Activated CD8-positive, alpha-beta memory T cell treated with anti-CD3 and anti-CD28 coated beads for 4 hours (primary cell): ENCODE measurements around the gene DIDO1.

Source experiments
- DNase-seq, 2 donors: peaks; one replicate each; pipeline ENCODE4 v3.0.0-alpha.2; 2020; ENCODE audit warnings: low read depth in 2 of 2

Gene DIDO1

DNA sequence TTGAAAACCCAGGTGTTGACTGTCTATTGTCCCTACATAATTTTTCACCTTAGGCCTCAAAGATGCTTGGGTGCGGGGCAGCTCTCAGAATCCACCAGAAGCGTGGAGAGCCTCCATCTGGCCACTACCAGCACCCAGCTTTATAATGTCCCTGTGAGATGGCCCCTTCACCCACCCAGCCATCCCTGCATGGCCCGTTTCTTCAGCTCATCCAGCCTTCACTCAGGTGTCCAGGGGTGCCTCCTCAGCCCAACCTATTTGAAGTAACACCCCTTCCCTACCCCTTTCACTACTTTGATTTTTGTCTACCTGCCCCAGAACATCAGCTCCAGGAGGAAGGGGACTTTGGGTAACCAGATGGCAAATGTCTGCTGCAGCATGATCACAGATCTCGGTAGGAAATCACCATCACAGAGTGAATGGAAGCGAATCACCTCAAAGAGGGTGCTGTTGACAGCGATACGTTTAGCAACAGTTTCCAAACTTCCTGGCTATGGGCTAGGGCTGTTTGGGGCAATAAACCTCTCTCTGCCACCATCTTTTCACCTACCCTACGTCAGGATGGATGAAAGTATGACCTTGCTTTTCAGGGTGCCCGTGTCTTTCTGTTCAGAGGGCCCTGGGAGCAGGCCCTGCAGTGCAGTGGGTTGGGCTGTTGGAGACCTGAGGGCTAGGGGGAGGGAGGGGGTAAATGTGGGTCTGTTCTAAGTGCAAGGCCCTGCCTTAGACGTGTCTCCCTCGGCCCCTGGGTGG, 25.0 kb upstream of the DIDO1 start:
- no peak for DNase-seq

DNA sequence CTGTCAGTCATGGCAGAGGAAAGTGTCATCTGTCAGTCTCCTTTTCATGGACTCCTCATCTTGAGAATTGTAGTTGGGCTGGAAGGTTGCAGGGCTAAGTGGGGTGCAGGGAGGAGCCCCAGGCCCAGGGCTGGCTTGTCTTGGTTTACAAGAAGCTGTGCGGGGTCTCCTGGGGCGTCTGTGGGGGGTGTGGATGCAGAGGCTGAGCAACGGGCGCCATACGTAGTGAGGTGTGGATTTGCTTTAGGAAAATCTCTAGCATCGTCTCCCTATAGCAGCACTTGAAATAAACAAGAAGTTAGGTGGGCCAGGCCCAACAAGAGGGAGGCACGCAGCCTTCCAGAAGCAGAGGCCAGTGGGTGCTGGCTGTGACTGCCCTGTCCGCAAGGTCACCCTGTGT, 24.4 kb upstream of the DIDO1 start:
- DNase-seq = no peak

DNA sequence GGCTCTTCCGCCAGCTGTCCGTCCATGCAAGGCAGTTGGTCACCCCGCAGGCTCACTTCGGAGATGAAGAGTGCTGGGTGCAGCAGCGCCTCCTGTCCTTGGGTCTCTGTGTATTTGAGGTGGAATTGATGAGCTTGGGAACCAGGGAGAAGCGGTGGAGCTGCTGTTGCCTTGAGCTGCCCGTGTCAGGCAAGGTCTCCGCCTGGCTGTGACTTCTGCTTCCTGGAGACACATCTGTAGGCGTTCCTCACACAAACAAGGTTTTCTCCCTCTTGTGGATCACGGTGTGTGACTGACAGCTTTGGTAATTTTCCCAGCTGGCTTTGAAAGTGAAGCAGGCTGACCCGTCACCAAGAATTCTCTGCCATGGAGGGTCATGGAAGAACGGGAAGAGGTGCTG, 23.7 kb upstream of the DIDO1 start:
- DNase-seq = no peak

DNA sequence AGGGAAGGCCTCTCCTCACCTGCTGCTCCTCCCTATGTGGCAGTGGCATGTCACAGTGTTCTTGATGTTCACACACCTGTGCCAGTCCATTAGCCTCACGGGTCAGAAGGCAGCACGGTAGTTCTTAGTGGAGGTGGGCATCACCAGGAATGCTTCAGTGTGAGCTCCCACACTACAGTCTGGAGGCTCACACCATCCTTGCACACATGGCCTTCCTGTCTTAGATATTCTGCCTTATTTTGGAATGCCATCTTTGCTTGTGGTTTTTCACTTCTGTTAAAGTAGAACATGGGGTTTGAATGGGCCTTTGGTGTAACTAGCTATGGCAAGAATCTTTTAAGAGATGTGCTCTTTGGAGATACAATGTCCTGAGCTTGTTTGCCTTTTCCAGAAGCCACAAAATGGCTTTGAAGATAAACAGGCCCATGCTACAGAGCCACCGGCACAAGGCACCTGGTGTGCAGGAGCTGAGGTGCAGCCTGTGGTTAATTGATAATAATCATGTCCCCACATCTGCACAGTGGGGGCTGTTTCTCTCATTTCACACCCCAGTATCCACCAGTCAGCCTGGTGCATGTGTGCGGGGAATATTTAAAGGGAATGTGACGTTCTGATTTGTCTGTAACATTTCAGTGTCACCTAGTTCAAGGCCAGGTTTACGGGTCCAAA, 23.0 kb upstream of the DIDO1 start:
- DNase-seq = no peak

DNA sequence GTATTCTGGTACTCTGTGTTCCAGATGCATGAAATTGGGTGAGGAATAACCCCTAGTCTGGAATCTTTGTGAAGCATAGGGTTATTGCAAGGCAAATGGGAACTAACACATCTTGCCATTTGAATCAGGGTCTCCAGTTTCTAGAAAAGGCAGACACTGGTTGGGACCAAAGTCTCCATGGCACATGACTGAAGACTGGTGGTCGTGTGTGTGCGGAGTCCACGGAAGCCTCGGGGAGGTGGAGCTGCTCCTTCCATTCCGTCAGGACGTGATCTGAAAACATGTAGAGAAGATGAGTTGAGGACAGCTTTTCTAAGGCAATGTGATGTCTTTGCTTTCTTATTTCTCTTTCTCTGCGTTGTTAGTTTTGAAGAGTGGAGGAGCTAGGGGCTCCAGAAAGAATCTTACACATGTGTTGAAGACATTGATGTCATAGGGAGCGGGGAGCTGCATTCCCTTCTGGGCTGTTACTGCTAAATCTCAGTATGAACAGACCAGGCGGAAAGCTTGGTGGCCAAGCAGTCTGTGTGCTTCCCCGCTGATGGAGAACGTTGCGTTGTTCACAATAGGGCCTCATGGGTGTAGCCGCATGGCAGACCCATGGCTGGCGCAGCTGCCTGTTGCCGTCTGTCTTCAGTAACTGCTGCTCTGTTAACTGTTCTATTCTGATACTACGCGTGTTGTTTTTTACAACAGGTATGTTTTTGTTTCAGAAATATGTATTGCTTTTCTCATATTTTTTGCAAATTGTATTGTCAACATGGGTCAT, 21.4 kb upstream of the DIDO1 start:
- no peak for DNase-seq

DNA sequence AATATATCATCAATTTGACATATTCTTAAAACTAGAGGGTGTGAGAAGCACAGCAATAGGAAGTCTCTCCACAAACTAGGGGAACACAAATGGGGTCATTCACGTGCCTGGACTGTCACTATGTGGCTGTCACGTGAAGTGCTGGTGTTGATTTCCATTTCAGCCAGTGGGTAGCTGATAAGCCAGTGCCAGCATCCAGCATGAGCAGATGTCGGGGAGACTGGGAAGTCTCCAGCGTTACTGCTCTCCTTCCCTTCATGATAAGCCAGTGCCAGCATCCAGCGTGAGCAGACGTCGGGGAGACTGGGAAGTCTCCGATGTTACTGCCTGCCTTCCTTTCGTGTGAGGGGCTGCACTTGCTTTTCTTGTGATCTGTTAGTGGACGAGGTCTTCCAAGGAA, 20.6 kb upstream of the DIDO1 start:
- DNase-seq = no peak

DNA sequence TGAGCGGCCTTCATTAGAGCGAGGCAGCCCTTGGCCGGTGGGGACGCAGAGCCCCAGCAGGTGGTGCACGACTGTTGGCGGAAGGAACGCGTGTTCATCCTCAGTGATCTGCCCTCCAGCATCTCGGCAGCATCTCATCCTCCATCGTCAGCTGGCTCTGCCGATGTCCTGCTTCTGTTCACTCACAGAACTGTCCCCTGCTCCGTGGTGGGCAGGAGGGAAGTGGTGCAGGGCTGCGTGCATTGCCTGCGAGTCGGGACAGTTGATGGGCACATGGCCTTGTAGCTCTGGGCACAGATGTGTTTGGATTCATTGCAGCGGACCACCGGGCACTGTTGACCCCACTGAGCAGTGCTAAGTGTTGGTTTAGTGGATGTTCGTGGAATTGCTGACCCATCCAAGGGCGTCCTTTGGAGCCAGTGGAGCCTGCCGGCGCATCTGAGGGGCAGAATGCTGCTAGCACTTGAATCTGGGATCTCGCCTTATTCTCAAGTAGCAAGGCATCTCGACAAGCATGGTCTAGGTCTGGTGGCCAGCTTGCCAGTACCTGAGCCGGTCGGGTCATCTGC, 19.6 kb upstream of the DIDO1 start:
- no peak for DNase-seq

DNA sequence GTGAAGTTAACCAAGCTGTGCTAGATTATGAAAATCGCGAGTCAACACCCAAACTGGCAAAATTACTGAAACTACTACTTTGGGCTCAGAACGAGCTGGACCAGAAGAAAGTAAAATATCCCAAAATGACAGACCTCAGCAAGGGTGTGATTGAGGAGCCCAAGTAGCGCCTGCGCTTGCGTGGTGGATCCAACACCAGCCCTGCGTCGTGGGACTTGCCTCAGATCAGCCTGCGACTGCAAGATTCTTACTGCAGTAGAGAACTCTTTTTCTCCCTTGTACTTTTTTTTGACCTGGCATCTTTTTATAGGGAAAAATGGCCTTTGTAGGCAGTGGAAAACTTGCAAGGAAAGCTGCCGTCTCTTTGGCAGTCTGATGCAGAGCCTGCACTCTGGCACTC, 18.4 kb upstream of the DIDO1 start:
- no peak for DNase-seq

DNA sequence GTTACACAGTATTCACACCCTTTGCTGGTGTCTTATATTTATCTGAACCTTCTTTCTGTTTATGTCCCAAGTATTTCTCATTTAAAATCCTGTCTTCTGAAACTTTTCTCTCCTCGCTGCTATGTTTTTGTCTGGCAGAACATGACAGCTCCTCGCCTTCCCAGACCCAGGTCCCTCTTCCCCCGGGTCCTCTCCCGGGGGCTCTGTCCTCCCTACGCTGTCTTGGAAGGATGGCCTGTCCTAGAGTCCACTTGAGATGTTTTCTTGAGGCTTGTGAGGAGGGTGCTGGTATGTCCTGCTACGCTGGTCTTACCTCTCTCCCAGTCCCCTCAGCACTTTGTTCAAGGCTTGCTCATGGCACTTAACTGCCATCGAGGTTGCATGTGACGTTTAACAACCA, 17.9 kb upstream of the DIDO1 start:
- DNase-seq = no peak

DNA sequence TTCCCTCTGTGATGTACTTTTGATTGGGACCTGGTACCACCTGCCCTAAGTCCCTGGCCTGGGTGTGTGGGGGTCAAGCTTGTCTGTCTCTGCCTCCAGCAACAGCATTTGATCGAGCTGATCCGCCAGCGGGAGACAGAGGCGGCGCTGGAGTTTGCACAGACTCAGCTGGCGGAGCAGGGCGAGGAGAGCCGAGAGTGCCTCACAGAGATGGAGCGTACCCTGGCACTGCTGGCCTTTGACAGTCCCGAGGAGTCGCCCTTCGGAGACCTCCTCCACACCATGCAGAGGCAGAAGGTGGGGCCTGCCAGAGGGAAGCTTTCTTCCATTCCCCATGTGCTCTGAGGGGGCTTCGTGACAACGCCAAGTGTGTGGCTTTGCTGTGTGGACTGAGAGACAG, 17.1 kb upstream of the DIDO1 start:
- DNase-seq = no peak

DNA sequence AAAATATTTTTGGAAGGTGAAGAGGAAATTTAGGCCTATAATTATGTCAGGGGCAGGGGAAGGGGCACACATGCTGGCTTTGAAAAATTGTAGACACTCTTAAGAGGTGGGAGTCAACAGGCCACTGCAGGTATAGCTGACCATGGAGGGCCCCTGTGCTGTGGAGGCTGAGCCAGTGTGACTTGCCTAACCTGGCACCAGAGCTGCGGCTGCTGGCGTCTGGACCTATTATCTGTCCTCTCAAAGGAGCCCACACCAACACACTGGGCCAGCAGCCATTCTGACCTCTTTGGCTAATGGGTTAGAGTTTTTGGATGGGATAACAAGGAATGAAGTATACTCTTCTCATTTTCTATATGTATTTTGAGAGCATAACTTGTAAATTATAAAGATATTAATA, 16.2 kb upstream of the DIDO1 start:
- DNase-seq = no peak

DNA sequence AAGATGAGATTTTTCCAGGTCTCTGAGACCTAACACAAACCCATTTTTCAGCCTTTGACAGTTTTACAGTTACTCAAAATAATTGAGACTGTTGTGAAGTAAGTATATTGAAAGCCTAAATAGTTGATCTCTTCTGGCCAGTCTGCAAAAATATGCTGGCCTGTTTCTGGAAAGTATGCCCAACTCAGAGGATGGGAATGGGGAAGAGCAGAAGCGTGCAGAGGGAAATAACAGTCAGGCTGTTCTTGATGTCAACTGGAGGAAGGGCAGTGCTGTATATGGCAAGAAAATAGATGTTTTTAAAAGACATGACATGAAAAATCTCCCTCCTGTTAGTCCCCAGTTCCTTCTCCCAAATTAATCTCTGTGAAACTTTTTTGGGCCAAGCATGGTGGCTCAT, 15.5 kb upstream of the DIDO1 start:
- DNase-seq = no peak

DNA sequence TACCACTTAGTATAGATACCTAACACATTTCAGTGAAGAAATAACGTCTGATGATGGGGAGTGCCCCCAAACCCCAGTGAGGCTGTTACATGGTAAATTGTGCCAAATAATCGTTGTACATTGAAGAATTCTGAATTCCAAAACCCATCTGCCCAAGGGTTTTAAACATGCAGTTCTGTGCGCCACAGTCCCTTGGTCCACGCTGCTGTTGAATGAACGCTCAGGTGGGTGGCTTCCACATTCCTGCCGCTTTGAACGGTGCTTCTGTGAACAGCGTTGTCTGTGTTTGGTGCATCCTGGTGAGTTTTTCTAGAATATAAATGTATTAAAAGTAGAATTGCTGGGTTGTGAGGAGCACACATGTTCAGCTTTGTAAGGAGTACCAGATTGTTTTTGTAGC, 14.6 kb upstream of the DIDO1 start:
- DNase-seq = no peak

DNA sequence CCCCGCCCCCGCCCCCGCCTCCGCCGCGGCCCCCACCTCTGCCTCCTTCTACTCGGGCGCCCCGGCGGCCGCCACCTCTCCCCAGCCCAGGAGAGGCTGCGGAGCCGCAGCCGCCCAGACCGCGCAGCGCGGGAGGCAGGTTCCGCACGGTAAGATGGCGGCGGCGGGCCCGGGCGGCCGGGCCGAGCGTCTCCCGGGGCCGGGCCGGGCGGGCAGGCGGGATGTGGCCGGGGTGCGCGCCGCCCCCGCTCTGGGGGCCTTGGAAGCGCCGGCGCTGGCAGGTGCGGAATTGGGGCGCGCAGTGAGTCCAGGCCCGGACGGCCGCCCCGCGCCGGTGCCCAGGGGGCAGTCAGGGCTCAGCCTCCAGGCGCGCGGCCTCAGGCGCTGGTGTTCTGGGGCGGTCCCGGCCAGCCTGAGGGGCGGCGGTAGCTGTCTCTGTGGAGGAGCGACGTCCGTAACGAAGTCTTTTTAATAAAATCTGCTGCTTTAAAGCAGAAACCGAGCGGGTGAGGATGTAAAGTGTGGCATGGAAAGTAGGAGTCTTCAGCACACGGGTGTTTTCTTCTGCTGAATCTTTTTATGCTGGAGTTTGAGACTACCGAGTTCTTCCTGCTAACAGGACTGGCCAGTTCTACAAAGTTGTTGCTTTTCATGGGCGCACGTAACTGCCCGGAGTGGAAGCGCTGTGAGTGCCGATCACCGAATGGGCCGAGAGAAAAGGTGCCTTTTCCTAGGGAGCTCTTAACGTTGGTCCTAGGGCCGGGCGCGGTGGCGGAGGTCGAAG, 12.0 kb upstream of the DIDO1 start, which contains the start of gene GID8:
TSS of gene GID8 (plus strand) at position 43 of the 784 bp plus-strand sequence. CDS start 3,356 bp downstream, outside the sequence.
- DNase-seq = peak in 1 of 2 donors; percentile 25

DNA sequence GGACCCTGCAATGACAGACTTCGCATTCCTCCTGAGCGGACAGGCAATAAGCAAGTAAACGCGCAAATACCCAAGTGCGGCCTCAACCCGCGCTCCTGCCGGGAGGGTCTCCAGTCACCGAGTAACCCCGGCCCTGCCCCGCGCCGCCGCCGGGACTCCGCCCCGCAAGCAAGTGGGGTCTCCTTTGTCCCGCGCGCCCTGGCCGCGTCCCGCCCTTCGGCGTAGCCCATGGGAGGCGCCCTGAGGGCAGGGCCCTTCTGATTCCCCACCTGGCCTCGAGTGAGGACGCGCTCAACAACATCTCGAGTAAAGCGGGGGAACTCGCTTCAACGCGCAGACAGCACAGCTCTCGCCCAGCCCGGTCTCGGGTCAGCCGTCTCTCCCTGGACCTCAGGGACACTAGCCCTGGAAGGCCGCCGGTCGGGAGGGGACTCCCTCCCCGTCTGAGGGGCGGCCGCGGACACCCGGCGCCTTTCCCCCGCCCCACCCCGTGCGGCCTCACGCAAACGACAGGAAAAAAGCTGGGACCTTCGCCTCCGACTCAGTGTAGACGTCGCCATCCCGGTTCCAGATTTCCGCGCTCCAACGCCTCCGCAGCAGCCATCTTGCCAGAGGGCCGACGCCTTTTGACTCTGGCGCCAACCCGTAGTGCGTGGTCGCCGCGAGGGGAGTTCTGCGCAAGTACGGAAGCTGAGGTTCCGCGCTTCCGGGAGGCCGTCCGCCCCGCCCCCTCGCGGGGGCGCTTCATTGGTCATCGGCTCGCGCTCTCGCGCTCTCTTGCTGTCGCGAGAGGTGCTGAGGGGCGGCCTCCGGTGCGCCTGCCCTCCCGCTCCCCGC, 11.2 kb upstream of the DIDO1 start:
- DNase-seq = peak; percentile 94 to 96

DNA sequence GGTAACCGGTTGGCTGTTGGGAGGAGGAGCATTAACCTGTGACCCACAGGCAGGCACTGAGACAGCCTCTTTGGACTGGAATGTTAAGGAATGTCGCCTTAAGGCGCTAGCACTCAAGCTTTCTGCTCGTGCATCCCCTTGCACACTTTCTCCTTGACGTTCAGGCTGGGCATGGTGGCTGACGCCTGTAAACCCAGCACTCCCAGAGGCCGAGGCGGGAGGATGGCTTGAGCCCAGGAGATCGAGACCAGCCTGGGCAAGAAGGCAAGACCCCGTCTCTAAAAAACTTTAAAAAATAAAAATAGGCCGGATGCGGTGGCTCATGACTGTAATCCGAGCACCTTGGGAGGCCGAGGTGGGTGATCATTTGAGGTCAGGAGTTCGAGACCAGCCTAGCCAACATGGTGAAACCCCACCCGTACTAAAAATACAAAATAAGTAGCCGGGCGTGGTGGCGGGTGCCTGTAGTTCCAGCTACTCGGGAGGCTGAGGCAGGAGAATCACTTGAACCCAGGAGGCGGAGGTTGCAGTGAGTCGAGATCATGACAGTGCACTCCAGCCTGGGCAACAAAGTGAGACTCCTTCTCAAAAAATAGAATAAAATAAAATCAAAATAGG, 9.8 kb upstream of the DIDO1 start:
- DNase-seq = no peak

DNA sequence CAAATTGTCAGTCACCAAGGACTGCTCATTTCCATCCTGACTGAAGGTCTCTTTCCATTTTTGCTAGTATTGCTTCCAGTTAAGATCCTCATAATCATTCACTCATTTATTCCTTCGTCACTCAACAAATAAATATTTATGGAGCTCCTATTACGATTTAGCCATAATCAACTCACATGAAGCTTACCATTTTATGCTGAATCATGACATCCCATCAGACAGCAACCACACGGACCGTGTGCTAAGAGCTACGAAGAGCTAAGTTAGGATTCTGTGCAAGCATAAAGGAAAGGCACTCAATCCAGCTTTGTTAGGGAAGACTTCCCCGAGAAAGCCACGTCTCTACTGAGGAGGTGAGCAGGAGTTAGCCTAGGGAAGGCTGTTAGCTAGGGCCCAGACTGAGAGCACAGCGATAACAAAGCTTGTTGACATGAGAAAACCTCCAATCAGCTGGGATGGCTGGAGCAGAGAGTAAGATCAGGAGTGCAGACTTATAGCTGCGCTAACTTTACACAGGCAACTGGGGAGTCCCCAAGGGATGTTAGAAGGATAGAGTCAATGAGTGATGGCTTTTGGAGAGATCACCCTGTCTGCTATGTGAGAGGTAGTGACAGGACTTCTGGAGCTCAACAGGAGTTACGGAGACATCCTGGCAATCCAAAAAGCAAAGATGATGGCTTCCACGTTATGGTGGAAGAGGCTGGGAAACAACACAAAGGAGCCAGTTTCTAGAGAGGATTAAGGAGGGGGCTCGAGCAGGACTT, 9.1 kb upstream of the DIDO1 start:
- no peak for DNase-seq

DNA sequence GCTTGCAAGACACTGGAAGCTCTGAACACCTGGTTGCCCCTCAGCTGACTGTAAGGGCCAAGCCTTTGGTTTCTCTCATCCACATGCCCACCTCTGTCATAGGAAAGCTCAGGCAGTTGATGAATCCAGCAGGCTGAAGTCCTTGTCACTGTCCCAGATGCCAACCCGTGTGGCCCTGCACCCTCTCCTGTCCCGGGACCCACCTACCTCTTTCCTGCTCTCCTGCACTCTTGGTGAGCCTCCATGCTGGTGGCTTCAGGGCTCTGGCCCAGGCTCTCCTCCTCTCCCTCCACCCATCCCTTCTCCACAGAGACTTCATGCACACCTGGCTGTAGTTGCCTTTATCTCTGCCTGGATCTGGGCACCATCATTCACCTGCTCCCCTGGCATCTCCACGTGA, 7.7 kb upstream of the DIDO1 start:
- no peak for DNase-seq

DNA sequence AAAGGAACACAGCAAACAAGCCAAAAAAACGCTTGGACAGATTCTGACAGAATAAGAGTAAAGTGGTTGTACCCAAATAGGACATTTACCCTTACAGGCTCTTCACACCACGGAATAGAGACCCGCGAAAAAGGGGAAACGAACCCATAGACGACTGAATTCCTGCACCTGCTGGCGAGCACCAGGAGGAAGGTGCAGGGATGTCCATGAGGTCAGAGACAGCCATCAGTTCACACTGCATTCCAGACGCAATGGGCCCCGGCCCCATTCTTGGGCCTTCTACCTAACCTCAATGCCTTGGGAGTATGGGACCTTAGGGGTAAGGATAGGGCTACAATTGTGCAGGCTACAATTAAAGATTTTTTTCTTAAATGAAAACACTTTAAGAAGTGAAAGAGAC, 5.2 kb upstream of the DIDO1 start:
- no peak for DNase-seq
